Astrocyte of the hippocampus (primary cell): ENCODE results near the gene TMEM181.
A peak's percentile ranks its signal among the peaks of the same experiment; 100 is the strongest.

Experiments used
- DNase-seq: peaks from one replicate; pipeline ENCODE4 v3.0.0; 2011; ENCODE audit warnings: low read depth, low spot score

Gene TMEM181

GRCh38 chr6:158561938-158562337 lies 2.0 kb downstream of the TMEM181 start:
- DNase-seq: no peak

- DNase-seq: no peak
These were observed 4.6 kb downstream of the TMEM181 start for GRCh38 chr6:158564243-158565121.

GRCh38 chr6:158565122-158565429 lies 5.2 kb downstream of the TMEM181 start:
- no peak for DNase-seq

- DNase-seq: no peak
These were observed 5.7 kb downstream of the TMEM181 start for GRCh38 chr6:158565482-158566040.

GRCh38 chr6:158566207-158566818 lies 6.4 kb downstream of the TMEM181 start:
- DNase-seq: no peak

- DNase-seq: no peak
These were observed 7.3 kb downstream of the TMEM181 start for GRCh38 chr6:158567152-158567551.

GRCh38 chr6:158567871-158568401 lies 8.0 kb downstream of the TMEM181 start:
- no peak for DNase-seq

- DNase-seq: peak; percentile 37
These were observed 8.7 kb downstream of the TMEM181 start for GRCh38 chr6:158568549-158568948.

- DNase-seq: no peak
These were observed 9.1 kb downstream of the TMEM181 start for GRCh38 chr6:158569036-158569435.

GRCh38 chr6:158570681-158570962 lies 10.7 kb downstream of the TMEM181 start:
- no peak for DNase-seq

- DNase-seq: no peak
These were observed 12.1 kb downstream of the TMEM181 start for GRCh38 chr6:158571826-158572652.

GRCh38 chr6:158572653-158573541 lies 13.0 kb downstream of the TMEM181 start:
- DNase-seq: no peak

- DNase-seq: no peak
These were observed 13.6 kb downstream of the TMEM181 start for GRCh38 chr6:158573542-158573931.

- DNase-seq: no peak
These were observed 14.9 kb downstream of the TMEM181 start for GRCh38 chr6:158574800-158575199.

GRCh38 chr6:158575550-158575949 lies 15.7 kb downstream of the TMEM181 start:
- DNase-seq: no peak

- DNase-seq: no peak
These were observed 24.4 kb downstream of the TMEM181 start for GRCh38 chr6:158584236-158584651.

- DNase-seq: no peak
These were observed 26.8 kb downstream of the TMEM181 start for GRCh38 chr6:158586652-158587051.

- DNase-seq: no peak
These were observed 29.5 kb downstream of the TMEM181 start for GRCh38 chr6:158589366-158589765.

- DNase-seq: no peak
These were observed 31.4 kb downstream of the TMEM181 start for GRCh38 chr6:158591134-158591809.

- no peak for DNase-seq
These were observed 31.9 kb downstream of the TMEM181 start for GRCh38 chr6:158591810-158592209.
